BJ (cell line): ENCODE measurements around the gene MTUS2. TPM values are rescaled to one million over a fixed set of nuclear protein-coding genes. Genes with fewer than 3 reads are reported as not detected.
"Not testable (repeated sequence)": the region's sequence is repeated elsewhere in the genome, so short reads cannot be mapped to it uniquely, and the experiment has no call there.

Experiments
- CTCF ChIA-PET: fragments of 350-600 bp; formaldehyde crosslinking; extraction: SDS; loops from one replicate; lab custom pipeline; 2021; ENCODE audit warnings: antibody characterized with exemption, inconsistent platforms; lab: Yijun Ruan, JAX
- POLR2A ChIA-PET: fragments of 300-600 bp; sonication (Branson Sonifier 250); formaldehyde crosslinking; extraction: SDS; loops from one replicate; lab custom pipeline; 2021; ENCODE audit warnings: antibody characterized with exemption; lab: Charles Lee
- DNase-seq: peaks from one replicate; pipeline ENCODE4 v3.0.0-alpha.2; 2011; ENCODE audit warnings: low read depth
- H3K27me3 ChIP-seq: 2 replicates; pipeline ENCODE4 v1.6.0; 2011; ENCODE audit warnings: low read length; ENCODE audit not compliant: control insufficient read depth, insufficient read depth
- H3K36me3 ChIP-seq: 2 replicates; pipeline ENCODE4 v1.5.1; 2011; ENCODE audit warnings: low read length; ENCODE audit not compliant: control insufficient read depth, insufficient read depth
- H3K4me3 ChIP-seq: 2 replicates; pipeline ENCODE4 v1.5.1; 2011; ENCODE audit warnings: low read depth, mild to moderate bottlenecking, control low read depth, low read length
- polyA plus RNA-seq: library from polyadenylated mRNA; depleted of rRNA; stranded (reverse); fragments of >200 nt; gene quantifications from 2 replicates; pipeline ENCODE4 v1.2.3, GENCODE V29; 2011
- TF ChIP-seq, protein P1 (sequence below): IDR thresholded peaks from 2 replicates; pipeline ENCODE4 v1.5.1; 2011; ENCODE audit warnings: low read depth, mild to moderate bottlenecking, control low read depth, inconsistent platforms, low read length, moderate library complexity; ENCODE audit not compliant: insufficient read depth

MTUS2 gene
- polyA plus RNA-seq, 1 experiment: 0.05 TPM

DNA sequence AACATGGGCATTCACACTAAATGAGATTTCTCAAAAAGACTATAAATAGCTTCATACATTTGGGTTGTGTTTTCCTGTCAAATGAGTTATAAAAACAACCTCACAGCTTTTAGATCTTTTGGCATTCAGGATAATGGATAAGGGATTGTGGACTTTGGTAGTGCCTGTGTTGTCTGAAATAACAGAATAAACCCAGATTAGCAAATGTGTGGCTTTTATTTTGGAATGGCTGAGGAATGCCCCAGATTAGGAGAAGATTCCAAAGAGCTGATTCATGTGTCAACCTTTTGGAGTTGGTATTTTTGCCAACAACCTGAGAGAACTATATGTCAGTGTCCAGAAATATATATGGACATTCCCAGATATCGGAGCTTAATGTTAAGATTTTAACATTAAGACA lies 164.7 kb downstream of the MTUS2 start:
- DNase-seq: no peak
- Histone ChIP-seq H3K4me3 (no peak overlapping the region), H3K27me3 (no peaks in the 10 kb centered on the region), H3K36me3 (no peaks in the 10 kb centered on the region)
- CTCF ChIA-PET: interaction anchor here (0.6 kb wide), 2 partner anchors 8 to 55 kb away, joined by 3 read pairs; no protein-coding TSS in a partner anchor
- POLR2A ChIA-PET: no interaction called here
- TF ChIP-seq, protein P1, sequence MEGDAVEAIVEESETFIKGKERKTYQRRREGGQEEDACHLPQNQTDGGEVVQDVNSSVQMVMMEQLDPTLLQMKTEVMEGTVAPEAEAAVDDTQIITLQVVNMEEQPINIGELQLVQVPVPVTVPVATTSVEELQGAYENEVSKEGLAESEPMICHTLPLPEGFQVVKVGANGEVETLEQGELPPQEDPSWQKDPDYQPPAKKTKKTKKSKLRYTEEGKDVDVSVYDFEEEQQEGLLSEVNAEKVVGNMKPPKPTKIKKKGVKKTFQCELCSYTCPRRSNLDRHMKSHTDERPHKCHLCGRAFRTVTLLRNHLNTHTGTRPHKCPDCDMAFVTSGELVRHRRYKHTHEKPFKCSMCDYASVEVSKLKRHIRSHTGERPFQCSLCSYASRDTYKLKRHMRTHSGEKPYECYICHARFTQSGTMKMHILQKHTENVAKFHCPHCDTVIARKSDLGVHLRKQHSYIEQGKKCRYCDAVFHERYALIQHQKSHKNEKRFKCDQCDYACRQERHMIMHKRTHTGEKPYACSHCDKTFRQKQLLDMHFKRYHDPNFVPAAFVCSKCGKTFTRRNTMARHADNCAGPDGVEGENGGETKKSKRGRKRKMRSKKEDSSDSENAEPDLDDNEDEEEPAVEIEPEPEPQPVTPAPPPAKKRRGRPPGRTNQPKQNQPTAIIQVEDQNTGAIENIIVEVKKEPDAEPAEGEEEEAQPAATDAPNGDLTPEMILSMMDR: no peak

DNA sequence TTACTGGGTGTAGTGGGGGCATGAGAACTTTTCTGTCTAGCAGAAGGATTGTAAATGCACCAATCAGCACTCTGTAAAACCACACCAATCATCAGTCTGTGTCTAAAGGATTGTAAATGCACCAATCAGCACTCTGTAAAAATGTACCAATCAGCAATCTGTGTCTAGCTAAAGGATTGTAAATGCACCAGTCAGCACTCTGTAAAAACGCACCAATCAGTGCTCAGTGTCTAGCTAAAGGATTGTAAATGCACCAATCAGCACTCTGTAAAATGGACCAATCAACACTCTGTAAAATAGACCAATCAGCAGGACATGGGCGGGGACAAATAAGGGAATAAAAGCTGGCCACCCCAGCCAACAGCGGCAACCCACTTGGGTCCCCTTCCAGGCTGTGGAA lies 170.2 kb downstream of the MTUS2 start:
- CTCF ChIA-PET, DNase-seq: not testable (repeated sequence)

DNA sequence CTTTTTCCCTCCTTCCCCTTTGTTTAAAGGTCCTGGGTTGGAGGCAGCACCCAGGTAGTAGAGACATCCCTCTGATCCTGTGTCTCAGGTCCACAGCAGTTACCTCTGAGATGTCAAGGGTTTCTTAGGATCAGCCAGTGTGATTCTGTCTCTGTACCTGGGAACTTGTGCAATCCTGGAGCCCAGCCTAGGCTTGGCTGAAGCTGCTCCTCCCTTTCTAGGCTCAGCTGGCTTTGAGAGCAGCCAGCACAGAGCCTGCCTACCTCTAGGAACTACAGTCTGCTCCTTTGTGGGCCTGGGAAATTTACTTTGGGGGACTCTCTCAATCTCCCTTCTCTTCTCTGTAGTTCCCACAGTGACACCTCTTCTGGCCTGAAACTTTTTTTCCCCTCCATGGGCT lies 171.6 kb downstream of the MTUS2 start:
- Histone ChIP-seq H3K4me3 (no peak overlapping the region), H3K27me3 (no peaks in the 10 kb centered on the region), H3K36me3 (no peaks in the 10 kb centered on the region)
- POLR2A ChIA-PET: no interaction called here
- TF ChIP-seq, protein P1: no peak
- DNase-seq: no peak
- CTCF ChIA-PET: no interaction called here

More for the DNA sequence above, 170.2 kb downstream of the MTUS2 start:
- H3K36me3 ChIP-seq, H3K27me3 ChIP-seq, H3K4me3 ChIP-seq, POLR2A ChIA-PET: not testable (repeated sequence)

DNA sequence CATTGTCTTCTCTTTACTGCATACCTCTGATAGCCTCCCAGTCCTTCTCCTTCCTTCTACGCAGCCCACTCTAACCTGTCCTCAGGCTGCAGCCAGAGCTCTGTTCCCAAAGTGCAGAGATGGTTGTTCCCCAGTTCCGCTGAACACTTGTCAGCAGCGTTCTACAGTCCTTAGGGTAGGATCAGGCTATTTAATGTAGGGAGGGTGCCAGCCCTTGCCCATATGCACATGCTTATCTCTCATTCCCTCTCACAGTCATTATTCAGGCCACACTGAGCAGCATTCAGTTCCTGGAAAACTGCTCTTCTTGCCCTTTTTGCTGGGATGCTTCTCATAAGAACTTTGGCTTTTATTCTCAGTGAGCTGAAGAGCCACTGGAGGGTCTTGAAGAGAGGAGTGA lies 180.7 kb downstream of the MTUS2 start:
- DNase-seq: no peak
- POLR2A ChIA-PET: no interaction called here
- CTCF ChIA-PET: no interaction called here
- no peak overlapping the region for H3K4me3 ChIP-seq
- no peaks in the 10 kb centered on the region for H3K27me3 ChIP-seq
- H3K36me3 ChIP-seq: no peaks in the 10 kb centered on the region
- TF ChIP-seq, protein P1: no peak

DNA sequence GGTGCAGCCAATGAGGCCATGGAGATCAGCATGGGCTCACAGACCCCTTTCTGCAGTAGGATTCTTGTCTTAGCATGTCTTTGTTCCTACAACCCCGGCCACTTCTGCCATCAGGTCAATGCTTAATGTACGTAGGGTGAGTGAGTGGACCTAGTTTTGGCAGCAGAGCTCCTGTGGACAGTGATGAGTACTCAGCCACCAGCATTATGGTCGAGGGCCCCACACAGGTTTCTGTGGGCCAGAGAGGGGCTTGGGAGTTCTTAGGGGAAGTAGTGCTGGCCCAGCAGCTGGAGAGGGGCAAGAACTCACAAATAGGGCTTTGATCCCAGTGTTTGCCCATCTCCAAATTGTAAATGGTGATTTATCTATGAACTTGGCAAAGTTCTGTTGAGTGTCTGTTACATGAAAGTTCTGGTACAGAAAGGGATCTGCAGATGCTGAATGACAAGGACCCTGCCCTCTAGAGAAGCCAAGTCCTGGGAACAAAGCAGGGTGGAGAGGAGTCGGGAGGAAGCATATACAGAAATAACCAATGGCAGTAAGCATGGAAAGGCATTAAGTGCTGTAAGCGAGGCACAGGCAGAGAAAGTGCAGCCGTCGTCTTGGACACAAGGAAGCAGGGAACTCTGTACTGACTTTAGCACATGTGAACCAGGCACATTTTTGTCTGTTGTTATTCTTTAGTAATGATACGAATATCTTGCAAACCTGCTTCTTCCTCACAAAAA lies 185.1 kb downstream of the MTUS2 start:
- no peaks in the 10 kb centered on the region for H3K27me3 ChIP-seq
- TF ChIP-seq, protein P1: no peak
- DNase-seq: no peak
- ChIA-PET POLR2A (no interaction called here), CTCF (no interaction called here)
- H3K36me3 ChIP-seq: no peaks in the 10 kb centered on the region
- no peak overlapping the region for H3K4me3 ChIP-seq

DNA sequence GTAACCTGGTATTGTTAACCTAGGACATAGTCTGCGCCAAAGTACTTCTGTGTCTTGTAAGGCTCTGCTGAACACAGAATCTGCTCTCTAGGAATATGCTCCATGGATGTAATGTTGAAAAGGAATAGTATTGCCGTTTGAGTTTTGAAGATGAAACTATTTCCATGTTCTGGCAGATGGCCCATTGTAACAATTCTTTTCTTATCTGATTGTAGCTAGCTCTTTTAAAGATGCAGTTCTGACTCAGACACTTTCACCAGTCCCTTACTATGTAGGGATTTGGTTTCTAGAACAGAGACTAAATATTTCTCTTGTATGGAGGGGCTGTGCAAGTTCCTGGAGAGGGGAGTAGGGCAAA lies 185.6 kb downstream of the MTUS2 start:
- DNase-seq: no peak
- POLR2A ChIA-PET: no interaction called here
- CTCF ChIA-PET: no interaction called here

More for the DNA sequence above, 185.6 kb downstream of the MTUS2 start:
- Histone ChIP-seq H3K27me3 (no peaks in the 10 kb centered on the region), H3K36me3 (no peaks in the 10 kb centered on the region), H3K4me3 (no peak overlapping the region)
- TF ChIP-seq, protein P1: no peak
